GM20431 (cell line): ENCODE data around the gene CPOX.

Experiments used
- in situ Hi-C: fragments of 300-500 bp; cut with MseI, MboI; formaldehyde crosslinking; loops from one replicate; pipeline ENCODE4 v1.15.0; 2020; ENCODE audit warnings: low sequenced_read_pairs; ENCODE audit not compliant: unreplicated experiment

CPOX gene

DNA sequence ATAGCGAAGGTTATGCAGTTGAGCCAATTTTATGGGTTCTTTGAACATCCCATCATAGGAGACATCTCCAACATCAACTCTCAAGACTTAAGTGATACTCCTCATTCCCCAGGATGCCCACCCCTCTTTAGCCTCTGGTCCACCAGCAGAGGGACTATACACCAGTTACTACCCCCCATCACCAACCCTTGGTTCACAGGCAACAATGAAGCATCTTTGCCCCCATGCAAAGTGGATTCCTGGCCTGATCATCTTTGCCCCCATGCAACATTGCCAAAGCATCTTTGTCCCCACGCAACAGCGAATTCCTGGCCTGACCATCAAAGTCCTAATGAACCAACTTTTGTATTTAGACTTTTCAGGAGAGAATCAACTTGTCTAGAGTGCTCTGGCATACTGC, 42.6 kb downstream of the CPOX start:
- in situ Hi-C loops: no loop called here

DNA sequence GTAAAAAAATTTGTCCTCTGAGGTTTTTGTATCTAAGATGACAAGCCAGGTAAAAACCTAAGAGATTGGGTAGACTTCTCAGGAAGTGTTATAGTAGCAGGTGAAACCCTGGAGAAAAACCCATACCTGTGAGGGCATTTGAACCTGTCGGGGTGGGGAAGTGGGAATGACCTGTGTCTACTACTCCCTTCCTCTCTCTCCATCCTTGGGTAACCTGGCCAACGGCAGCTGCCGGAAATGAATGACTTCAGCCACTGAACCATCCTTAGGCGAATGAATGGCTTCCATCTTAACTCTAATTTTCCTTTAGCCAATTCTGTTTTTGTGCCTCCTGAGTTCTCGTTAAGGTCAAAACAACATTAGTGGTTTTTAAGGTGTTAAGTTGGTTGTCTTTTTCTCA, 44.9 kb downstream of the CPOX start:
- in situ Hi-C loops: no loop called here

DNA sequence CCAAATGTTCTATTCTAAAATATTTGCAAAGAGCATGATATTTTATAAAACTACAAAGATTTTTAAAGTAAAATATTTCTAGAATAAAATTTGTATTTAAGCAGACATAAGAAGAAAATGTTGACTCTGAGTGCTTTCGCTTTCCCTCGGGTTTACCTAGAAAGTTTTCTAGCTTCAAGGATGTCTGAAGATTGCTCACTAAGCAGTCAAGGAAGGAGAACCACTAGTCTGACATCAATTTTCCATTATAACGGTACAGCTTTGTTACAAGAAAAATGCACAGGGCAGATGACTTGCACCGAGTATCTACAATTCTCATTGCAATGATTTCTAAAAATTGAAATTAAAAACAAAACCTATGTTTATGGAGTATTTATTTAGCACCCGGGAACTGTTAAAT, 47.5 kb downstream of the CPOX start:
- in situ Hi-C loops: no loop called here

DNA sequence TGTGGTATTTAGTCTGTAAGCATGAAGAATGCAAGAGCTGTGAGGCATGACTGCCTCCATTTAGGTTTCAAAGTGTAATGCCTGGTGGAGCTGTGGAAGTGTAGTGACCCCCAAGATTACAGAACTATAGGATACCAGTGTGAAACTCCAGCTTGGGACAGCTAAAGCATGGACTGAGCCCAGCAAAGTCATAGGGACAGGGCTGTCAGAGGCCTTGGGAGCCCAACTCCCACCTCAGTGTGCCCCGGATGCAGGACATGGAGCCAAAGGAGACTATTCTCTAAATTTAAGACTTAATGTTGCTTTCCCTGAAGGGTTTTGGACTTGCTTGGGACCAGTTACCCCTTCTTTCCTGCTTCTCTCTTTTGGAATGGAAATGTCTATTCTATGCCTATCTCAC, 50.8 kb downstream of the CPOX start:
- in situ Hi-C loops: no loop called here

DNA sequence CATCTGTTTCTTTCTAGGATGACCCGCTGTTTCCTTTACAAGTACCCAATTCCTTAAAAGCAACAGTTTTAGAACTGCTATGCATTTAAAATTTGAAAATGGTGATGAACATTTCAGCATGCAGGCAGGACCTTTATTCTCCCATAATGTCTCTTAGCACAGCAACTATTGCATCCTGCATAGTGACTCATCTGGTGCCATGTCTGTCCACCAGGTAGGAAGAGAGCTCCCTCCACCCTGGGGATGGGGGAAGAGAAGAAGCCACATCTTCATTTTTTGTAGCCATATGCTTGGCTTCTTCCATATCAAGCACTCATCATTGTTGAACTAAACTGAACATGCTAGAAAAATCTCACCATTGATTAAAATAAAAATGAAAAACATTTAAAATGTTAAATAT, 51.7 kb downstream of the CPOX start:
- in situ Hi-C loops: no loop called here

DNA sequence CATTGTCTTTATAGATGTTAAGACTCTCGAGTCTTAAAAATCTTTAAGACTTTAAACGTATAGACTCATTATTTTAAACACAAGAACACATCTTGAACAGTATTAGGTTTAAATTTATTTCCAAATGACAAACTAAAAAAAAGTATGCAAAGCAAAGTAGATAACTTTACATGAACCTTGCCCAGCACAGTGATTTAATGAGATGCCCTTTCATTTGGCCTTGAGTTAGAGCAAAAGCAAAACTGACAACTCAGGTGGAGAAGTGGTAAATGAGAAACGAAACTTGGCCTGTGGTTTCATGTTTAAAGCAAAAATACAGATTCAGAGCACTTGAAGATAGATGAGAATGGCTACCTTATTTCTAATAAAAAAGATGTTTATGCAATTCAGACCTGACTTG, 53.1 kb downstream of the CPOX start:
- in situ Hi-C loops: no loop called here

DNA sequence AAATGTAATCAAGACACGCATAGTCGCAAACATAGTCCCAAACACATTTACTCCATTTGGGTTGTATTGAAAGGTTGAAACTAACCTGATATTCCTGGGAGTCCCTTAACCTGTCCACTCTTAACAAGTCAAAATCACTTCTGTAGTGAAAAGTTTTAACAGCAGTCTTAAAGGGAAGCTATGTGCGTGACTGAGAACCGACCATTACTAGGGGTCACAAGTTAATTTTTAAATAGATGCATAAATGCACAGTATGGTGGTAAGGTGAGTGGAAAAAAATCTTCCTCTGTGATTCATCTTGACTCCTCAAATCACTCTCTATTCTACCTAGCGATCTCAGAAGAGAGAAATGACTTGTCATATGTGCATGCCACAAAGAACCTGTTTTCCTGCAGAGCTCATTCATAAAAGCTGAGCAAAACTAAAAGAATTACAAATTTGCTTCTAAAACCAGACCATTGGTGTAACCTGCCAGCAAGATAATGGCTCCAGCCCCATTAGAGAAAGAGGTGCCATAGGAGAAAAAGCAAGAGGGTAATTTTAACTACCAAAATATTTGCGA, 56.9 kb downstream of the CPOX start:
- in situ Hi-C loops: no loop called here

DNA sequence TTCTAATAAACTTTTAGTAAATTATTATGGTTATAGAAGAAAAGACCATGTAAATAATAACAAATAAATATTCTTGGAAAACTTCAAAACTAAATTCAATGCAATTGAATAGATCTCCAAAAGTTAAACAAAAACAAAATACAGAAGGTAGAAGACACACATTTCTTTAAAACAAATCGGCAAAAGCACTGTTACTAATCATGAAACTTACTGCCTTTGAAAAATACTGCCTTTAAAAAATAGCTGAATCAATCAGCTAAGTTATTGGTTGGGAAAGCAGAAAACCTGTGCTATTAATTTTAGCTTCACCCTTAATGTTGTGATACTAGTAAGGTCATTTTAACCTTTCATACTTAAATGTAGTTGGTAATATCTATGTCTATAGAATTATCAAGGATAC, 58.7 kb downstream of the CPOX start:
- in situ Hi-C loops: no loop called here

DNA sequence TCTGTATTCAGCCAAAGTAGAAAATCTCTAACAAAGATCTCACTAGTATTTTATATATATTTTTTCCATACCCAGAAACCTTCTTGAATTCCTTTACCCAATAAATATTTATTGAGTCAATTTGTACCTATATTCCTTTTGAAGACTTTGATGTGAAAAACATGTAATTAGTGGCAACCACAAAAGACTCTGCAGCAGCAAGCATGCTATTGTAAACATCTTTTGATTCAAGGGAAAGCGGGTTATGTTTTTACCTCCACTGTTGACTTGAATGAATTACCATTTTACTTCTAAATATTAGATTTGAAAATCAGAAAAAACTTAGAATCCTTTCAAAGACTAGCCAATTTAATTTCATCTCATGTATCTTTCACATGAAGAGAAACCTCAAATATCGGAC, 59.2 kb downstream of the CPOX start:
- in situ Hi-C loops: no loop called here

DNA sequence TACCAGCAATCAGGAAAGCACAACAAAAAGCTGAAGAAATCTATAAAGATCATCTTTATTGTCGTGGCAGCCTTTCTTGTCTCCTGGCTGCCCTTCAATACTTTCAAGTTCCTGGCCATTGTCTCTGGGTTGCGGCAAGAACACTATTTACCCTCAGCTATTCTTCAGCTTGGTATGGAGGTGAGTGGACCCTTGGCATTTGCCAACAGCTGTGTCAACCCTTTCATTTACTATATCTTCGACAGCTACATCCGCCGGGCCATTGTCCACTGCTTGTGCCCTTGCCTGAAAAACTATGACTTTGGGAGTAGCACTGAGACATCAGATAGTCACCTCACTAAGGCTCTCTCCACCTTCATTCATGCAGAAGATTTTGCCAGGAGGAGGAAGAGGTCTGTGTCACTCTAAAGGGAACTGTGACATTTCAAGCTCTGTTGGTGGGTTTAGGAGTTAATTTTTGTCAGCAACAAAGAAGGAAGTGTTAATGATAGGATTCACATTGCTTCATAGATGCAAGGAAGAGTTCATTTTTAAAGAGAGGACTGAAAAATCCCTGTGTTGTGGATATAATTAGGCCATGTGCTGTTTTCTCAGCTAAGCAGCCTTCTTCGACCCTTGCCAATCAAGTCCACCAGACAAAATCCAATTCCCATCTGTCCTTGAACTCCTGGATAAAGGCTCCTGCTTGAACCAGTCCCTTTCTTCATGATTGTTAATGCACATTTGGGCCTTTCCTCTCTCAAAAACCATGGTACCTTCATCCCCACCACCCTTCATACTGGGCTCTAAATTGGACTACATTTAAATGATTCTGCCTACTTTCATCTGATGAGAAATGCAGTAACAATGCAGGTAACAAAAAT, 60.5 kb downstream of the CPOX start:
- in situ Hi-C loops: no loop called here

DNA sequence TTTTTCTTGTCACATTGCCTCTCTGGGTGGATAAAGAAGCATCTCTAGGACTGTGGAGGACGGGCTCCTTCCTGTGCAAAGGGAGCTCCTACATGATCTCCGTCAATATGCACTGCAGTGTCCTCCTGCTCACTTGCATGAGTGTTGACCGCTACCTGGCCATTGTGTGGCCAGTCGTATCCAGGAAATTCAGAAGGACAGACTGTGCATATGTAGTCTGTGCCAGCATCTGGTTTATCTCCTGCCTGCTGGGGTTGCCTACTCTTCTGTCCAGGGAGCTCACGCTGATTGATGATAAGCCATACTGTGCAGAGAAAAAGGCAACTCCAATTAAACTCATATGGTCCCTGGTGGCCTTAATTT, 61.2 kb downstream of the CPOX start:
- in situ Hi-C loops: no loop called here

DNA sequence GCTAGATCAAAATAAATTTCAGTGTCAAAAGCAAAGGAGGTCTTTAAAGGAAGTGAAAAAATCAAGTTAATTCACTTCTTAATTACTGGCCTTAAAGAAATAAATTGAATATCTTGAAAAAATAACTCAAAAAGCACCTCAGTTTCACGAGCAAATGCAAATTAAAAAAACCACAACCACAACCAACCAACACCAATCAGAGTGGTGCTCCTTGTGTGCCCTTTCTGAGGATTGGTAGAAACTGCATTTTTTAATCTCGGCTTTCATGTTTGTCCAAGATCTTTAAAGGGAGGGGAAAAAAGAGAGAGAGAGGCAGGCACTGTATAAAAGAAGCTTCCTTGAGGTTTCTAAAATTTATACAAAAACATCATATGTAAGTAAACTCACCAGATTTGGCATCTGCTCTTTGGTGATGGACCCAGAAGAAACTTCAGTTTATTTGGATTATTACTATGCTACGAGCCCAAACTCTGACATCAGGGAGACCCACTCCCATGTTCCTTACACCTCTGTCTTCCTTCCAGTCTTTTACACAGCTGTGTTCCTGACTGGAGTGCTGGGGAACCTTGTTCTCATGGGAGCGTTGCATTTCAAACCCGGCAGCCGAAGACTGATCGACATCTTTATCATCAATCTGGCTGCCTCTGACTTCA, 61.7 kb downstream of the CPOX start, which contains the start of gene GPR15:
TSS of gene GPR15 (plus strand) at position 357 of the 653 bp plus-strand sequence. CDS start at position 413, 56 bp downstream.
- in situ Hi-C loops: no loop called here

DNA sequence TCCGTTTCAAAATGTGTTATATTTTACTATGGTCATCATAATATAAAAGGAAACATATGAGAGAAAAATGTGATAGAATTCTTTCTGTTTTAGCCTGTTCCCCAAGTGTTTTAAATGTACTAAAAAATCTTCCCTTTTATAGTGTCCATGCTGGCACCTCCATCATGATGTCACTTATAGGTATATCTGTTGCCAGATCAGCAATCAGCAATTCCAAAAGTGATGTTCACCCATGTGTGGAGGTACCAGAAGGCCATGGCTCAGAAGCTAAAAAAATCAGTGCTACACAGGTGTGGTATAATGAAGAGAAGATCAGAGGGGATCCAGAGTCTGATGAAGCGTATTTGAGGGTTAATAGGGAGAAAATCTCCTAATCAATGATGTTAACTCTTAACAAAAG, 62.7 kb downstream of the CPOX start:
- in situ Hi-C loops: no loop called here

DNA sequence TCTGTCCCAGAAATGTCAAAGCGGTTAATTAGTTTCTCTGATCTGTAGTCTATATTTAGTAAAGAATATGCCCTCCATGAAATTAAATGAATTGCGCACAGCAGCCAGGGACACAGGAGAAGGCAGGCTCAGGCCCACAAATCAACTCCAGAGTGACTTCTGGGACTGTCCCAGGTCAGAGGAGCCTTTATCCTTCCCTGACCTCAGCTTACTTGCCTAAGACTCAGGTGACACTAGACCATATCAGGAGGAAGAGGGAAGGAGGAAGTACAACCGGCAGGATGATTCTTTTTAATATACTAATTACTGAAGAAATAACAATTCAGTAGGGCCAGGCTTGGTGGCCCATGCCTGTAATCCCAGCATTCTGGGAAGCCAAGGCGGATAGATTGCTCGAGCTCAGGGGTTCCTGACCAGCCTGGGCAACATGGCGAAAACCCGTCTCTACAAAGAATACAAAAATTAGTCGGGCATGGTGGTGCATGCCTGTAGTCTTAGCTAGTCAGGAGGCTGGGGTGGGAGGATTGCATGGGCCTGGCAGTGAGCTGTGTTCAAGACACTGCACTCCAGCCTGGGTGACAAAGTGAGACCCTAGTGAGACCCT, 63.5 kb downstream of the CPOX start:
- in situ Hi-C loops: no loop called here
